Glutamatergic neuron (in vitro differentiated cells): ENCODE data around the gene CLPTM1L. TPM values are rescaled to one million over a fixed set of nuclear protein-coding genes. Genes with fewer than 3 reads are reported as not detected.
A peak's percentile ranks its signal among the peaks of the same experiment; 100 is the strongest.
"Not testable (repeated sequence)": the region's sequence is repeated elsewhere in the genome, so short reads cannot be mapped to it uniquely, and the experiment has no call there.

Experiments
- DNase-seq: peaks from one replicate; pipeline ENCODE4 v3.0.0; 2022
- H3K27ac Mint-ChIP-seq: one replicate; pipeline ENCODE4 v1.8.0; 2020; ENCODE audit warnings: mild to moderate bottlenecking, mixed read lengths, inconsistent platforms; ENCODE audit not compliant: unreplicated experiment
- H3K27me3 Mint-ChIP-seq: one replicate; pipeline ENCODE4 v1.8.0; 2020; ENCODE audit warnings: mild to moderate bottlenecking, moderate library complexity, mixed read lengths, inconsistent platforms; ENCODE audit not compliant: unreplicated experiment
- H3K36me3 Mint-ChIP-seq: one replicate; pipeline ENCODE4 v1.8.0; 2020; ENCODE audit warnings: mild to moderate bottlenecking, mixed read lengths, inconsistent platforms; ENCODE audit not compliant: unreplicated experiment
- H3K4me1 Mint-ChIP-seq: one replicate; pipeline ENCODE4 v1.8.0; 2020; ENCODE audit warnings: mild to moderate bottlenecking, low read depth, mixed read lengths, inconsistent platforms; ENCODE audit not compliant: unreplicated experiment
- H3K4me3 Mint-ChIP-seq: one replicate; pipeline ENCODE4 v1.8.0; 2020; ENCODE audit warnings: mild to moderate bottlenecking, mixed read lengths, inconsistent platforms; ENCODE audit not compliant: unreplicated experiment
- H3K9me3 Mint-ChIP-seq: one replicate; pipeline ENCODE4 v1.8.0; 2020; ENCODE audit warnings: mild to moderate bottlenecking, moderate library complexity, mixed read lengths, inconsistent platforms; ENCODE audit not compliant: unreplicated experiment
- CTCF ChIP-seq: fragments of 200-600 bp; sonication (generic); IDR thresholded peaks from one replicate; pipeline ENCODE4 v1.5.0; 2021; ENCODE audit not compliant: partially characterized antibody, unreplicated experiment
- total RNA-seq: library from RNA; stranded (reverse); fragmentation: NEBNext Ultra II Directional; extraction: Animal tissue kit (Norgen Biotek cat#: 25700); gene quantifications from one replicate; pipeline ENCODE4 v1.2.1, GENCODE V29; 2021; ENCODE audit not compliant: unreplicated experiment

The CLPTM1L gene
- total RNA-seq, 1 donor from 2014 or later = 95.2 TPM

DNA sequence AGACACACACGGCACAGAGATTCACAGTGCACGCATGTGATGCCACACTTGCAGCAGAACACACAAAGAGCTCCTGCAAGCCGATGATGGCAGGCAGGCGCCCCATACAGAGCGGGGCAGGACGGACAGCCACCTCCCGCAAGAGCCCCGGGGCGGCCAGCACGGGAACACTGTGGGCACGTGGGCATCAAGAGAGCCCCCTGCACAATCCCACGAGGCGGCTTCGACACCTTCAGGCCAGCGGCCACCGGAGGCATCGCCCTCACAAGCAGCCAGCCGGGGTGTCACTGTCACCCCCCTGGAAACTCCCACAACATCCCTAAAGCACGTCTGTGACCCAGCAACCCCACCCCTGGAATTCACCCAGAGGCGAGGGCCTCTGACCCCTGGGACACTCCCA lies 68.0 kb downstream of the CLPTM1L start:
- no peaks in the 10 kb centered on the region for H3K9me3 Mint-ChIP-seq
- peak; percentile 7 for DNase-seq
- H3K36me3 Mint-ChIP-seq = peaks cover 9% of the 10 kb centered on the region
- no peaks in the 10 kb centered on the region for H3K4me1 Mint-ChIP-seq
- no peak overlapping the region for H3K27ac Mint-ChIP-seq
- peaks cover 8% of the 10 kb centered on the region for H3K27me3 Mint-ChIP-seq
- H3K4me3 Mint-ChIP-seq = no peak overlapping the region
- no peak for TF ChIP-seq CTCF

DNA sequence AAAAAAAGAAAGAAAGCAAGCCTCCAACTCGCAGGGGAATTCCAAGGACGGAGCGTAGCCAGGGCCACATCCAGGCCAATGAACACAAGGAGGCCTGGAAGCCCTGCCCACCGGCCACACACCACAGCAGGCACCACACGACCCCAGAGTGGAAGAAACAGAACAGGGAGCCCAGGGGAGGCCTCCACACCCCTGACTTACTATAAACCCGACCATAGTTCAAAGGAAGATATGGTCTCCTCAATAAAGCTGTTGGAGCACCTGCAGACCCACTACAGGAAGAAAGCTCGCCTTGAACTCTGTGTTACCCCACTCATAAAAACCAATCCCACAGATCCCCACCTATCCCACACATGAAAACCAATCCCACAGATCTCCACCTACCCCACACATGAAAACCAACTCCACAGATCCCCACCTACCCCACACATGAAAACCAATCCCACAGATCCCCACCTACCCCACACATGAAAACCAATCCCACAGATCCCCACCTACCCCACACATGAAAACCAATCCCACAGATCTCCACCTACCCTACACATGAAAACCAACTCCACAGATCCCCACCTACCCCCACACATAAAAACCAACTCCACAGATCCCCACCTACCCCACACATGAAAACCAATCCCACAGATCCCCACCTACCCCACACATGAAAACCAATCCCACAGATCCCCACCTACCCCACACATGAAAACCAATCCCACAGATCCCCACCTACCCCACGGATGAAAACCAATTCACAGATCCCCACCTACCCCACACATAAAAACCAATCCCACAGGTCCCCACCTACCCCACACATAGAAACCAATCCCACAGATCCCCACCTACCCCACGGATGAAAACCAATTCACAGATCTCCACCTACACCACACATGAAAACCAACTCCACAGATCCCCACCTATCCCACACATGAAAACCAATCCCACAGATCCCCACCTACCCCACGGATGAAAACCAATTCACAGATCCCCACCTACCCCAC lies 69.2 kb downstream of the CLPTM1L start:
- H3K27ac Mint-ChIP-seq, H3K4me1 Mint-ChIP-seq, H3K27me3 Mint-ChIP-seq, H3K36me3 Mint-ChIP-seq, H3K9me3 Mint-ChIP-seq, DNase-seq, H3K4me3 Mint-ChIP-seq: not testable (repeated sequence)

- no peak for DNase-seq
- Mint-ChIP-seq H3K27me3 (peaks cover 8% of the 10 kb centered on the region), H3K9me3 (no peaks in the 10 kb centered on the region), H3K4me3 (no peak overlapping the region), H3K27ac (no peak overlapping the region), H3K36me3 (peaks cover 9% of the 10 kb centered on the region), H3K4me1 (no peaks in the 10 kb centered on the region)
- TF ChIP-seq CTCF = no peak
Observed at GRCh38 chr5:1274471-1274870, 70.4 kb downstream of the CLPTM1L start.

DNA sequence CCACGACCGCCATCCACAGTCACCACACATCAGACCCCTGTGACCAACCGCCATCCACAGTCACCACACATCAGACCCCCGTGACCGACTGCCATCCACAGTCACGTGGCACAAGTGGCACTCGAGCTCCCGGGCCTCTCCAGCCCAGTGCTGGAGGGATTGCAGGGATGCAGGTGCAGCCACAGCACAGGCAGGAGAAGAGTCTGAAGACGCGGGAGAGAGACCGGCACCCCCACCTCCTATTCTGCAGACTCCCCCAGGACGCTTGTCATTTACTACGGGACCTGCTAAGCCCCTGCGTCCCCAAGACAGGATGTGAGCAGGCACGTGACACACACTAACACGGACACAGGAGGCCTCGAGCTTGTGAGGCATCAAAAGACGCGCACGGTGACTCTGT lies 71.2 kb downstream of the CLPTM1L start:
- no peak for TF ChIP-seq CTCF
- peak; percentile 3 for DNase-seq
- Mint-ChIP-seq H3K4me1 (no peaks in the 10 kb centered on the region), H3K9me3 (no peaks in the 10 kb centered on the region), H3K36me3 (peaks cover 9% of the 10 kb centered on the region), H3K27ac (no peak overlapping the region), H3K4me3 (no peak overlapping the region), H3K27me3 (peaks cover 8% of the 10 kb centered on the region)

DNA sequence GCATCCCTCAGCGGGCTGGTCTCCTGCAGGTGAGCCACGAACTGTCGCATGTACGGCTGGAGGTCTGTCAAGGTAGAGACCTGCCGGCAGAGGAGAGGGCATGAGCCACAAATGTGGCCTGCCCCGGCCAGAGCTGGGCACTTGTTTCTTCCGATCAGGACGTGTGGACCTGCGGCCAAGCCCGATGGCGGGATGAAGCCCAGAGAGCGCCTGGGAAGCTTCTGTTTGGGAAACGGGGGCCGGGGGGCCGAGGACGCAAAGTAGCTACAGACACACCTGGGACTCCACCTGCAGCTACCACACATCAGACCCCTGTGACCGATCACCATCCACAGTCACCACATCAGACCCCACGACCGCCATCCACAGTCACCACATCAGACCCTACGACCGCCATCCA lies 72.7 kb downstream of the CLPTM1L start:
- Mint-ChIP-seq H3K27me3 (peaks cover 2% of the 10 kb centered on the region), H3K4me1 (no peaks in the 10 kb centered on the region), H3K9me3 (peaks cover 2% of the 10 kb centered on the region), H3K36me3 (peaks cover 4% of the 10 kb centered on the region), H3K27ac (no peak overlapping the region), H3K4me3 (no peak overlapping the region)
- no peak for TF ChIP-seq CTCF
- DNase-seq = no peak
